GM12801 (cell line): Measurements from ENCODE around the gene NAT10.

Experiments used
- TF ChIP-seq, protein P1 (sequence below): IDR thresholded peaks from one replicate; pipeline ENCODE4 v1.5.1; 2011; ENCODE audit warnings: control low read depth; ENCODE audit not compliant: insufficient read length; ENCODE audit errors: extremely low read depth

Gene NAT10

DNA sequence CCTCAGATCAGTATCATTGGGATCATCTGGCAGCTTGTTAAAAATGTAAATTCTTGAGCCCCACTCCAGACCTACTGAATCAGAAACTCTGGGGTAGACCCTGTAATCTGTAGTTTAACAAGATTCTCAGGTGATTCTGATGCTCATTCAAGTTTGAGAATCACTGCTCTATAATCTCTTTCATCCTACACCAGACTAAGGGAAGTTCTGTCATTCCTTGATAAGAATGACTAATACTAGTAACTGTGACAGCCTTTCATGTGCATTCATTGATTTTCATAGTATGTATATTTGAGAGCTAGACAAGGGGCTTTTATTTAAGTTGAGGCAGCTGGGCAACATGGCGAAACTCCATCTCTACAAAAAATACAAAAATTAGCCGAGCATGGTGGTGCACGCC is 30.0 kb downstream of the NAT10 start:
- TF ChIP-seq, protein P1, sequence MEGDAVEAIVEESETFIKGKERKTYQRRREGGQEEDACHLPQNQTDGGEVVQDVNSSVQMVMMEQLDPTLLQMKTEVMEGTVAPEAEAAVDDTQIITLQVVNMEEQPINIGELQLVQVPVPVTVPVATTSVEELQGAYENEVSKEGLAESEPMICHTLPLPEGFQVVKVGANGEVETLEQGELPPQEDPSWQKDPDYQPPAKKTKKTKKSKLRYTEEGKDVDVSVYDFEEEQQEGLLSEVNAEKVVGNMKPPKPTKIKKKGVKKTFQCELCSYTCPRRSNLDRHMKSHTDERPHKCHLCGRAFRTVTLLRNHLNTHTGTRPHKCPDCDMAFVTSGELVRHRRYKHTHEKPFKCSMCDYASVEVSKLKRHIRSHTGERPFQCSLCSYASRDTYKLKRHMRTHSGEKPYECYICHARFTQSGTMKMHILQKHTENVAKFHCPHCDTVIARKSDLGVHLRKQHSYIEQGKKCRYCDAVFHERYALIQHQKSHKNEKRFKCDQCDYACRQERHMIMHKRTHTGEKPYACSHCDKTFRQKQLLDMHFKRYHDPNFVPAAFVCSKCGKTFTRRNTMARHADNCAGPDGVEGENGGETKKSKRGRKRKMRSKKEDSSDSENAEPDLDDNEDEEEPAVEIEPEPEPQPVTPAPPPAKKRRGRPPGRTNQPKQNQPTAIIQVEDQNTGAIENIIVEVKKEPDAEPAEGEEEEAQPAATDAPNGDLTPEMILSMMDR: no peak

DNA sequence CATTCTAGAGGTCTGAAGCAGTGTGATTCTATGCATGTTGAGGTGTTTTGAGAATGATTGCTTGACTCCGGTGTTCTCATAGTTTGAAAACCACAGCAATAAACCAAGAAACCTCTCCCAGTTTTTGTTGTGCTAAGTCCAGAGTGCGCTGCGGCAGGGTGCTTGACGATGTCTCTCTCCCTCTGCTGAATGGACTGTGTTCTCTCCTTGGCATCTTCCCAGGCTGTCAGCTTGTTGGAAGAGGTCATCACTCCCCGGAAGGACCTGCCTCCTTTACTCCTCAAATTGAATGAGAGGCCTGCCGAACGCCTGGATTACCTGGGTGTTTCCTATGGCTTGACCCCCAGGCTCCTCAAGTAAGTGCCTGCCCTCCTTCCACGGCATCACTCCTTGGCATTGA is 31.0 kb downstream of the NAT10 start:
- TF ChIP-seq, protein P1: no peak

DNA sequence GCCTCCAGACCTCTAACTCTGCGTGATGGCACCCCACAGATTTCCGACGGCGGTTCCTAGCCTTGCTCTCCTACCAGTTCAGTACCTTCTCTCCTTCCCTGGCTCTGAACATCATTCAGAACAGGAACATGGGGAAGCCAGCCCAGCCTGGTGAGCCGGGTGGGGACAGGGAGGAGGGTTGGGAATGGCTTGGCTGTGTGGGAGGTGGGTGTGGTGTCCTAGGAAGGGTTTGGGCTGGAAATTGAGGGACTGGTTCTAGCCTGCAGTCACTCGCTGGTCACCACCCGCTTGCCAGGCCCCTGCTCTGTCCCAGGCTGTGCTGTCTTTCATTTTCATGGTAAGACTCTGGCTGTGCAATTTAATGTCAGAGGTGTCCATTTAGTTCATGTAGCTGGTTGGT is 33.9 kb downstream of the NAT10 start:
- TF ChIP-seq, protein P1: no peak

- TF ChIP-seq, protein P1: no peak
Measured at GRCh38 chr11:34140149-34140548, 34.7 kb downstream of the NAT10 start.

DNA sequence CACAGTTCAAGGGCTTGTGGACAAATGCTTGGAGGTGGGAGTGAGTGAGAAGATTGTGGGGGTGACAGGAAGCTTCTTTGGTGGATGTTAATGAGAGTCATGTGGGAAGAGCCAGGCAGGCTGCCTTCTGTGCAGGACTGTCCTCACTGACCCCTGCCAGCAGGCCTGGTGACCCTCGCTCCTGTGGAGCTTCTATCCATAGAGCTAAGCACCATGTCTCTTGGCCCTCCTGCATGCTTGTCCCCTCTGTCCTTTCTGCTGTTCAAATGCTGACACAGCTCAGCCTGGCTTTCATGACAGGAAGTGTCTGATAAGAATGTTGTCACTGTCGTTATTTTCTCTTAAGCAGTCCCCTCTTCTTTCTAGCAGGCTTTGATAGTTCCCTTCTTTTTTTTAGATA is 37.6 kb downstream of the NAT10 start:
- TF ChIP-seq, protein P1: no peak

DNA sequence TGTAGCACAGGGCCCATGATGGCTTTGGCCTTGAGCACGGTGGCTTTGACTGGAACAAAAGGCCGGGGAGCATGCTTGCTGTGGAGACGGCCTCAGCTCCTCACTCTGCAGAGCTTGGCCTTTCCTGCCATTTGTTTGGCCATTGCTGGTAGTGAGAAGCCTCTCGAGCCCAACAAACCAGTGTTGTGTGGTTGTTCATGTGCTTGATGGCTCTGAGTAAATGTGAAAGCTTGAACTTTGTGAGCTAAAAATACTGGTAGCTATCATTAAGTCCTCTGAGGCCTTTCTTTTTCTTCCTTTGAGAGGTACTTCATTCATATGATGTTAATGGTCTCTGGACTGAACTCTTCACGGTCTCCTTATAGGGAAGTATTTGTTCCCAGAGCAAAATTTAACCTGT is 39.6 kb downstream of the NAT10 start:
- TF ChIP-seq, protein P1: no peak

GRCh38 chr11:34145847-34146381 is 40.5 kb downstream of the NAT10 start:
- TF ChIP-seq, protein P1: no peak
